Testis (tissue), 2 donors: Measurements from ENCODE around the gene CALD1.

Experiments
- POLR2A ChIP-seq: fragments of 450-650 bp; IDR thresholded peaks from one replicate; pipeline ENCODE4 v1.6.1; 2017; ENCODE audit warnings: antibody characterized with exemption, mild to moderate bottlenecking, moderate library complexity
- TF ChIP-seq, protein P1 (sequence below), 3 experiments: fragments of 450-650 bp in 2 of 3; fragments of 200-600 bp in 1 of 3; sonication (generic) in 1 of 3; IDR thresholded peaks; one replicate each; pipeline ENCODE4 v1.5.1; 2016 to 2019; ENCODE audit warnings: antibody characterized with exemption in 3 of 3, mild to moderate bottlenecking in 2 of 3, moderate library complexity in 1 of 3

GRCh38 chr7:134870781-134871180, 91.3 kb downstream of the CALD1 start:
- TF ChIP-seq, protein P1, sequence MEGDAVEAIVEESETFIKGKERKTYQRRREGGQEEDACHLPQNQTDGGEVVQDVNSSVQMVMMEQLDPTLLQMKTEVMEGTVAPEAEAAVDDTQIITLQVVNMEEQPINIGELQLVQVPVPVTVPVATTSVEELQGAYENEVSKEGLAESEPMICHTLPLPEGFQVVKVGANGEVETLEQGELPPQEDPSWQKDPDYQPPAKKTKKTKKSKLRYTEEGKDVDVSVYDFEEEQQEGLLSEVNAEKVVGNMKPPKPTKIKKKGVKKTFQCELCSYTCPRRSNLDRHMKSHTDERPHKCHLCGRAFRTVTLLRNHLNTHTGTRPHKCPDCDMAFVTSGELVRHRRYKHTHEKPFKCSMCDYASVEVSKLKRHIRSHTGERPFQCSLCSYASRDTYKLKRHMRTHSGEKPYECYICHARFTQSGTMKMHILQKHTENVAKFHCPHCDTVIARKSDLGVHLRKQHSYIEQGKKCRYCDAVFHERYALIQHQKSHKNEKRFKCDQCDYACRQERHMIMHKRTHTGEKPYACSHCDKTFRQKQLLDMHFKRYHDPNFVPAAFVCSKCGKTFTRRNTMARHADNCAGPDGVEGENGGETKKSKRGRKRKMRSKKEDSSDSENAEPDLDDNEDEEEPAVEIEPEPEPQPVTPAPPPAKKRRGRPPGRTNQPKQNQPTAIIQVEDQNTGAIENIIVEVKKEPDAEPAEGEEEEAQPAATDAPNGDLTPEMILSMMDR (IDR thresholded peaks at IDR 0.05): no peak
- TF ChIP-seq POLR2A: no peak
